Raji (cell line): Measurements from ENCODE around the gene INPP5A.

Source experiments
- POLR2A ChIP-seq: IDR thresholded peaks from 2 replicates; pipeline ENCODE4 v1.6.1; 2011; ENCODE audit warnings: low read depth, low read length, control low read depth; ENCODE audit not compliant: insufficient read depth

INPP5A gene

GRCh38 chr10:132555648-132556575, 18.3 kb downstream of the INPP5A start:
- TF ChIP-seq POLR2A, result no peak

- TF ChIP-seq POLR2A, result no peak
Observed at GRCh38 chr10:132556994-132557441, 19.4 kb downstream of the INPP5A start.

- no peak for TF ChIP-seq POLR2A
Observed at GRCh38 chr10:132557696-132558515, 20.3 kb downstream of the INPP5A start.

GRCh38 chr10:132558516-132559413, 21.2 kb downstream of the INPP5A start:
- no peak for TF ChIP-seq POLR2A

- TF ChIP-seq POLR2A, result no peak
Observed at GRCh38 chr10:132559538-132559937, 22.0 kb downstream of the INPP5A start.

GRCh38 chr10:132560241-132560731, 22.7 kb downstream of the INPP5A start:
- peak; percentile 49; the same call in 1 of the 2 replicates for TF ChIP-seq POLR2A

GRCh38 chr10:132562177-132562915, 24.8 kb downstream of the INPP5A start:
- TF ChIP-seq POLR2A, result no peak

- no peak for TF ChIP-seq POLR2A
Observed at GRCh38 chr10:132562916-132563456, 25.4 kb downstream of the INPP5A start.

- TF ChIP-seq POLR2A, result no peak
Observed at GRCh38 chr10:132563485-132564248, 26.1 kb downstream of the INPP5A start.

- TF ChIP-seq POLR2A, result no peak
Observed at GRCh38 chr10:132564249-132564605, 26.6 kb downstream of the INPP5A start.

GRCh38 chr10:132564690-132565089, 27.1 kb downstream of the INPP5A start:
- TF ChIP-seq POLR2A, result no peak

- no peak for TF ChIP-seq POLR2A
Observed at GRCh38 chr10:132565516-132566209, 28.1 kb downstream of the INPP5A start.
